Erythroblast (primary cell): Measurements from ENCODE around the gene ZNF497.

Source experiments
- GATA1 ChIP-seq: IDR thresholded peaks from 2 replicates; pipeline ENCODE4 v1.6.1; 2011; ENCODE audit warnings: low read depth, mild to moderate bottlenecking, control low read depth, low read length, moderate library complexity
- POLR2A ChIP-seq: IDR thresholded peaks from 2 replicates; pipeline ENCODE4 v1.6.1; 2011; ENCODE audit warnings: mild to moderate bottlenecking, low read length

- TF ChIP-seq POLR2A (no peak), GATA1 (no peak)
Measured at GRCh38 chr19:58332697-58333096, 29.9 kb downstream of the ZNF497 start.
